H9 (cell line): ENCODE measurements around the gene CPEB2. TPM values are rescaled to one million over a fixed set of nuclear protein-coding genes. Genes with fewer than 3 reads are reported as not detected.

Source experiments
- DNase-seq: peaks from one replicate; pipeline ENCODE4 v3.0.0-alpha.2; 2017
- H2AFZ ChIP-seq: one replicate; pipeline ENCODE4 v1.6.1; 2013; ENCODE audit warnings: mild to moderate bottlenecking, low read length, control low read depth, moderate library complexity
- H2AK5ac ChIP-seq: 2 replicates; pipeline ENCODE4 v1.6.1; 2013; ENCODE audit warnings: low read length, control low read depth, mixed read lengths; ENCODE audit not compliant: insufficient read length
- H2BK120ac ChIP-seq: one replicate; pipeline ENCODE4 v1.6.1; 2013; ENCODE audit warnings: low read depth, mild to moderate bottlenecking, low read length, control low read depth, inconsistent platforms; ENCODE audit not compliant: poor library complexity, severe bottlenecking
- H2BK12ac ChIP-seq: 2 replicates; pipeline ENCODE4 v1.6.1; 2013; ENCODE audit warnings: low read length, control low read depth, mixed read lengths, low read depth; ENCODE audit not compliant: insufficient read length
- H2BK15ac ChIP-seq: 2 replicates; pipeline ENCODE4 v1.6.1; 2013; ENCODE audit warnings: low read depth, low read length, control low read depth
- H2BK20ac ChIP-seq: one replicate; pipeline ENCODE4 v1.6.1; 2013; ENCODE audit warnings: low read depth, mild to moderate bottlenecking, low read length, control low read depth, inconsistent platforms; ENCODE audit not compliant: poor library complexity, severe bottlenecking
- H2BK5ac ChIP-seq: 2 replicates; pipeline ENCODE4 v1.6.1; 2013; ENCODE audit warnings: low read length, control low read depth, mixed read lengths; ENCODE audit not compliant: insufficient read length
- H3K14ac ChIP-seq: 2 replicates; pipeline ENCODE4 v1.6.1; 2013; ENCODE audit warnings: low read length, control low read depth; ENCODE audit not compliant: insufficient read depth
- H3K18ac ChIP-seq: 2 replicates; pipeline ENCODE4 v1.6.1; 2013; ENCODE audit warnings: low read depth, mild to moderate bottlenecking, mixed read lengths, low read length, control low read depth; ENCODE audit not compliant: insufficient read length
- H3K23ac ChIP-seq: 2 replicates; pipeline ENCODE4 v1.6.1; 2013; ENCODE audit warnings: low read length, control low read depth, mixed read lengths, low read depth; ENCODE audit not compliant: insufficient read length
- H3K23me2 ChIP-seq: 2 replicates; pipeline ENCODE4 v1.6.1; 2013; ENCODE audit warnings: low read depth, mild to moderate bottlenecking, mixed read lengths, low read length, control low read depth; ENCODE audit not compliant: insufficient read length, poor library complexity, severe bottlenecking
- H3K27ac ChIP-seq: 2 replicates; pipeline ENCODE4 v1.5.1; 2013; ENCODE audit warnings: low read length, control low read depth, mixed read lengths, low read depth; ENCODE audit not compliant: insufficient read length
- H3K27me3 ChIP-seq: 2 replicates; pipeline ENCODE4 v1.6.1; 2013; ENCODE audit warnings: low read length, control low read depth, inconsistent platforms; ENCODE audit not compliant: insufficient read depth
- H3K4ac ChIP-seq: 2 replicates; pipeline ENCODE4 v1.6.1; 2013; ENCODE audit warnings: low read depth, mild to moderate bottlenecking, control low read depth, inconsistent platforms, low read length, moderate library complexity
- H3K4me1 ChIP-seq: 2 replicates; pipeline ENCODE4 v1.6.1; 2013; ENCODE audit warnings: low read length, control low read depth, inconsistent platforms; ENCODE audit not compliant: insufficient read depth
- H3K4me2 ChIP-seq: 2 replicates; pipeline ENCODE4 v1.6.1; 2013; ENCODE audit warnings: low read length, control low read depth, mixed read lengths; ENCODE audit not compliant: insufficient read length, insufficient read depth
- H3K56ac ChIP-seq: 2 replicates; pipeline ENCODE4 v1.6.1; 2013; ENCODE audit warnings: low read depth, mild to moderate bottlenecking, mixed read lengths, low read length, control low read depth; ENCODE audit not compliant: insufficient read length
- H3K79me1 ChIP-seq: 2 replicates; pipeline ENCODE4 v1.6.1; 2013; ENCODE audit warnings: low read depth, mild to moderate bottlenecking, moderate library complexity, low read length, control low read depth, inconsistent platforms; ENCODE audit not compliant: insufficient read depth, poor library complexity, severe bottlenecking
- H3K79me2 ChIP-seq: 2 replicates; pipeline ENCODE4 v1.6.1; 2013; ENCODE audit warnings: low read length, control low read depth, inconsistent platforms; ENCODE audit not compliant: insufficient read depth
- H3K9ac ChIP-seq: 2 replicates; pipeline ENCODE4 v1.6.1; 2013; ENCODE audit warnings: low read length, control low read depth, mixed read lengths; ENCODE audit not compliant: insufficient read length; ENCODE audit errors: extremely low read depth
- H3K9me3 ChIP-seq: one replicate; pipeline ENCODE4 v1.6.1; 2013; ENCODE audit warnings: low read depth, low read length, inconsistent platforms; ENCODE audit not compliant: control insufficient read depth
- H3T11ph ChIP-seq: one replicate; pipeline ENCODE4 v1.6.1; 2013; ENCODE audit warnings: mild to moderate bottlenecking, low read length, control low read depth, inconsistent platforms
- H4K20me1 ChIP-seq: one replicate; pipeline ENCODE4 v1.6.1; 2013; ENCODE audit not compliant: control insufficient read depth, insufficient read length, insufficient read depth
- H4K5ac ChIP-seq: 2 replicates; pipeline ENCODE4 v1.6.1; 2013; ENCODE audit warnings: low read depth, mild to moderate bottlenecking, mixed read lengths, low read length, control low read depth; ENCODE audit not compliant: insufficient read length
- H4K8ac ChIP-seq: replicated peaks from 2 replicates; pipeline ENCODE4 v1.6.1; 2013; ENCODE audit warnings: low read length, control low read depth, mixed read lengths, low read depth; ENCODE audit not compliant: insufficient read length
- H4K91ac ChIP-seq: 2 replicates; pipeline ENCODE4 v1.6.1; 2013; ENCODE audit warnings: low read depth, mild to moderate bottlenecking, moderate library complexity, mixed read lengths, low read length, control low read depth; ENCODE audit not compliant: insufficient read length
- H3K27ac Mint-ChIP-seq, 3 experiments: 2 replicates in 2 of 3; 3 replicates in 1 of 3; pipeline ENCODE4 v1.8.0; 2020 to 2021; ENCODE audit warnings: mixed read lengths in 3 of 3, mild to moderate bottlenecking in 1 of 3, moderate library complexity in 1 of 3
- H3K27me3 Mint-ChIP-seq: 2 replicates; pipeline ENCODE4 v1.8.0; 2021; ENCODE audit warnings: low read depth, mild to moderate bottlenecking, moderate library complexity, mixed read lengths
- H3K36me3 Mint-ChIP-seq, 3 experiments: 2 replicates in 2 of 3; 3 replicates in 1 of 3; pipeline ENCODE4 v1.8.0; 2020 to 2021; ENCODE audit warnings: low read depth in 3 of 3, mixed read lengths in 3 of 3; ENCODE audit not compliant: insufficient read depth in 1 of 3
- H3K4me1 Mint-ChIP-seq, 2 experiments: 2 replicates each; pipeline ENCODE4 v1.8.0; 2020; ENCODE audit warnings: mixed read lengths in 2 of 2
- H3K4me3 Mint-ChIP-seq, 2 experiments: 2 replicates in 1 of 2; 3 replicates in 1 of 2; pipeline ENCODE4 v1.8.0; 2020 to 2021; ENCODE audit warnings: mild to moderate bottlenecking in 2 of 2, mixed read lengths in 2 of 2, moderate library complexity in 1 of 2
- H3K9me3 Mint-ChIP-seq, 2 experiments: 2 replicates in 1 of 2; 3 replicates in 1 of 2; pipeline ENCODE4 v1.8.0; 2020; ENCODE audit warnings: mild to moderate bottlenecking in 2 of 2, mixed read lengths in 2 of 2, moderate library complexity in 1 of 2
- CTCF ChIP-seq: fragments of 200-600 bp; sonication (generic); conservative IDR thresholded peaks from 3 replicates; pipeline ENCODE4 v1.8.0; 2021; ENCODE audit warnings: antibody characterized with exemption, mild to moderate bottlenecking
- WGBS: extraction: QIAGEN DNeasy Blood & Tissue Kit; methylation state at CpG from one replicate; pipeline ENCODE4 v1.1.7; 2013; ENCODE audit warnings: missing lambda C conversion rate, low lambda C conversion rate, mixed read lengths; ENCODE audit not compliant: insufficient read length; ENCODE audit errors: extremely low coverage; 5-methylcytosine and 5-hydroxymethylcytosine counted together
- total RNA-seq: library from RNA; stranded (reverse); gene quantifications from 2 replicates; pipeline ENCODE4 v1.2.1, GENCODE V29; 2021

Gene CPEB2
- total RNA-seq, 1 experiment from 2014 or later: 1.8 TPM

DNA sequence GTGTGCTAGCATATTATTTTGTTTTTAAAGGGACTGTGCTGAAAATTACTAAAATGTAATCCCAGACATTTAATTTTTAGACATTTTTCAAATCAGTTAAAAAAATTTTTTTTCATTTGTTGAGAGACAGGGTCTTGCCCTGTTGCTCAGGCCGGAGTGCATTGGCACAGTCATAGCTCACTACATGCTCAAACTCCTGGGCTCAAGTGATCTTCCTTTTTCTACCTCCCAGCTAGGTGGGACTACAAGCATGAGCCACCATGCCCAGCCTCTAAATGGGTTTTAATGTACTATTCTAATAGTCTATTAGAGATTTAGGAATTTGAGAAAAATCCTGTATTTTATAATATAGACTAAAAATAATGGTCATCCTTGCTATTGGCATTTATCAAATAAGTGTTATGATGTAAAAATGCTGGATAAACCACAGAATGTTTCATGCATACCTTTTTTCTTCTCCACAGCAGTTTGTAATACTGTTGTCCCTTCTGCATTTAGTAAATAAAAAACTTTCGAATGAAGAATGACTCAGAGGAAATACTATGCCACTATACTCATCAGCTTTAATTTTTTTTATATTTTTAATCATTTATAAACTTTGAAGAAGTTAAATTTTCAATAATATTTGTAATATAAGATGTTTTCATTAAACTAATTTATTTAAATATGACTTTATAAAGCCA is 29.9 kb downstream of the CPEB2 start:
- H2BK12ac ChIP-seq: no peak overlapping the region
- H3K4ac ChIP-seq: no peak overlapping the region
- no peaks in the 10 kb centered on the region for H3K9me3 ChIP-seq
- no CpG with 5 or more reads among the region's 2 CpGs for WGBS
- no peak for DNase-seq
- no peak overlapping the region for H2BK20ac ChIP-seq
- Mint-ChIP-seq H3K27ac (no peak overlapping the region), H3K36me3 (peaks cover 5 to 21% (median 18%) of the 10 kb centered on the region in 3 experiments; a peak in 5 of 7 replicates), H3K27me3 (no peaks in the 10 kb centered on the region), H3K4me3 (no peak overlapping the region), H3K4me1 (peaks cover 0 to 7% of the 10 kb centered on the region in 2 experiments; a peak in 3 of 4 replicates), H3K9me3 (peaks cover 0 to 4% of the 10 kb centered on the region in 2 experiments; a peak in 2 of 5 replicates)
- no peaks in the 10 kb centered on the region for H3K79me1 ChIP-seq
- H3K56ac ChIP-seq: no peak overlapping the region
- no peak for TF ChIP-seq CTCF
- no peaks in the 10 kb centered on the region for H3K23me2 ChIP-seq
- H4K20me1 ChIP-seq: no peaks in the 10 kb centered on the region
- H3K23ac ChIP-seq: no peak overlapping the region
- H4K8ac ChIP-seq: no peak overlapping the region
- no peak overlapping the region for H3K14ac ChIP-seq
- no peaks in the 10 kb centered on the region for H3K4me1 ChIP-seq
- no peak overlapping the region for H2AFZ ChIP-seq
- H3T11ph ChIP-seq: no peak overlapping the region
- H2BK120ac ChIP-seq: no peak overlapping the region
- no peak overlapping the region for H3K18ac ChIP-seq
- H2AK5ac ChIP-seq: no peak overlapping the region
- H2BK15ac ChIP-seq: no peak overlapping the region
- H3K27ac ChIP-seq: no peak overlapping the region
- H3K79me2 ChIP-seq: no peaks in the 10 kb centered on the region
- H3K9ac ChIP-seq: no peak overlapping the region
- no peak overlapping the region for H3K4me2 ChIP-seq
- no peak overlapping the region for H4K5ac ChIP-seq
- no peak overlapping the region for H4K91ac ChIP-seq
- no peaks in the 10 kb centered on the region for H3K27me3 ChIP-seq
- no peak overlapping the region for H2BK5ac ChIP-seq
